Fibroblast of skin of left biceps (primary cell): Measurements from ENCODE around the gene LSM3.

Experiments used
- DNase-seq, 2 experiments: peaks; one replicate each; pipeline ENCODE4 v3.0.0-alpha.2; 2013; ENCODE audit warnings: low read depth in 2 of 2

LSM3 gene

DNA sequence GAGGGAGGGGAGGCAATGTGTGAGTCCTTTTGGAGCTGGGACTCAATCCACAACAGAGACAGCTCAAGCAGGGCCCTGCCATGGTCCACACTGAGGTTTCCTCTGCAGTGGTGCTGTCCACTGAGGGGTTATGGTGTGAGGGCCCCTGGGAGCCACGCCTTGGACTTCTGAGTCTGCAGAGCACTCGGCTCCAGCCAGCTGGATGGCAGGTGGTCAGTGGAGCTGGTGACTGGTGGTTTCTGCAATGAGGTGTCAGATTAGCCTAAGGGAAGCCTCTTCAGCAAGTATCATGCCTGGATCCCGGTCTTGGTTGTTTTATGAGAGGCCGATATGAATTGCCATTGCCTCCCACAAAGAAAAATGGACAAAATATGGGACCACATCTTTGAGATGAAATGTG, 21.7 kb downstream of the LSM3 start:
- no peak for DNase-seq

DNA sequence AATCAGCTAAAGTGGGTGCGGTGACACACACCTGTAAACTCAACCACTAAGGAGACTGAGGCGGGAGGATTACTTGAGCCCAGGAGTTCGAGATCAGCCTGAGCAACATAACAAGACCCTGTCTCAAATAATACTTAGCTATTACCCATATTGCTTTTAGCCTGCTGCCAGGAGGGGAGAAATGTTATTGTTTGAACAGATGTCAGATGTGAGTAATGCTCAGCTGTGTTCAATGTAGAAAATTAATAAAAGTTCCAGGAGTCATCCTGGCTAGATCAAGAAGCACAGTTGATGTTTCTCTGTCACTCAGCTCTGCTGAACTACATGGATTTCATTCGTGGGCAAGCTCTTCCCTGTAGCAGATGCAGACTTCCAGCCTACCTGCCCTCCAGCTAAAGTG, 22.2 kb downstream of the LSM3 start:
- no peak for DNase-seq

DNA sequence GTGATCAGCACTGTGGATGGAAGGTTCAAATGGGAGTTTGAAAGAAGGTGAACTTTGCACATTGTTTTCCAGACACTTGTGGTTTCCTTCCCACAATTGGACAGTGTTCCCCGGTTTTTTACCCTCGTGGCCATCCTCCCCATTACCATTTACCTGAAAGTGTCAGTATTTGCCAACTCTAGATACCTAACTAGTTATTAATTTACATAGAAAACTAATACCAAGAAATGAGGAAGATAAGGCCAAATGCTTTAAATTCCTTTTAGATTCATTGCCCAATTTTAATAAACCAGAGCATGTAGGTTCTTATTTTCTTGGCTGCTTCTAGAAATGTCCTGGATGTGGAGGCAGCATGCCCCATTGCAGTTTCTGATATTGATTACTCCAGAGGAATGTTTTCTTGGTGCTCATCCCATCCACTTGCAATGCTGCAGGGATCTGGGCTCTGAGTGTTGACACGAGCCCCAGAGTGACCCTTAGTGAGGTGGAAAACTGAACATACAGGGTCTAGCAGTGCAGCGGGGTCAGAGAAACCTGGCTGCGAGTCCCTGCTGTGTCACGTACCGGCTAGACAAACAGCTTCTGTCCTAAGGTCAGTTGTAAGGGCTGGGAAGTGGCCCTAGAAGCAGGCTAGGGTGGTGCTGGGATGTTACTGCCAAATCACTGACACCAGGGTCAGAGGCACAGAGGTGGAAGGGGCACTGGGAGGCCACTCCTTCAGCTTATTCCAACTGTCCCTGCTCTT, 23.5 kb downstream of the LSM3 start:
- DNase-seq: no peak

DNA sequence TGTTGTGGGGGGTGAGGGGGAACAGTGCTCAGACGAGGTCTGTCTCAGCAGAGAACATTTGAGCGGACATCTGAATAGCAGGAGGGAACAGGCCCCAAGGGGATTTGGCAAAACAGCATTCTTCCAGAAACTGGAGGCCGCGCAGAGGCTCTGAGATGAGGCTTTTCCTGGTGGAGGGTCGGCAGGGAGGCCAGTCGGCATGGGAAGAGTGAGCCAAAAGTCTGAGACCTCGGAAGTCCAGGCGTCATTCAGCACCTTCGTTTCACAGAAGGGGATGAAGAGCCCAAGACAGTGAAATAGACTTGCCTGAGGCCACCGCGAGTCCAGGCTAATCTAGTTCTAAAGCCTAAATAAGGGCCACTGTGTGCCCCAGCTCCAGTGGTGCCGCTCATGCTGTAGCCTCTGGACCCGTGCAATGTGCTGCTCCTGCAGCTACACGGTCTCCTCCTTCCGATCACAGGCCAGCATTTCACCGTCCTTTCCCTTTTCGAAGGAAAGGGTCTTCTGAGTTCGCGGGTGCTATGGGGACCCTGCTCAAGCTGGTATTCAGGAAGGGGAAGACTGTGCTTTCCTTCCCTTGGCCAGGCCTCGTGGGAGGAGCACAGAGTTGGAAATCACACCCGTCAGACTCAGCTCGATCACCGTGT, 24.4 kb downstream of the LSM3 start:
- DNase-seq: no peak

DNA sequence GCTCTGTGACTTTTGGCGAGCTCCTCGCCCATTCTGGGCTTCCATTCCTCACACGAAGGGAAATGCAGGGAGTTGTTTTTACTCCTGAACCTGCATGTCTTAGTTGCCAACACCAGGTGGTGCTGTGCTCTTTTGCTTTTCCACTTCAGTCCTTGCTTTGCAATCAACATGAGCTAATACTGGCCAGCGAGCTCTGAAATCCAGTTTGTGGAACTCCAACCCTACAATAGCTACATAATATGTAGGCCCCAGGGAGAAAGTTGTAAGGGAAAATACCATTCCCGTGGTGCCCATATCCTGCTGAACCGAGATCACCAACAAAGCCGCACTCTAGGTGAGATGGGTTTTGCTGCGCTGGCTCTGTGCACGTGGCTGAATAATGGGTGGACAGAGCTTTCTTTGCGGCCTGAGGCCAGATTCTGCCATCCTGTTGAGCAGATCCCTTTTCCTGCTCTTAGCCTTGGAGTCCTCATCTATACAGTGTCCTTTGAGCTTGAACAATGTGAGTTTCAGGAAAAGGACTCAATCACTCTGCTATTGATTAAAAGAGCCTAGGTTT, 25.0 kb downstream of the LSM3 start:
- DNase-seq: peak in 1 of 2 experiments; percentile 67

DNA sequence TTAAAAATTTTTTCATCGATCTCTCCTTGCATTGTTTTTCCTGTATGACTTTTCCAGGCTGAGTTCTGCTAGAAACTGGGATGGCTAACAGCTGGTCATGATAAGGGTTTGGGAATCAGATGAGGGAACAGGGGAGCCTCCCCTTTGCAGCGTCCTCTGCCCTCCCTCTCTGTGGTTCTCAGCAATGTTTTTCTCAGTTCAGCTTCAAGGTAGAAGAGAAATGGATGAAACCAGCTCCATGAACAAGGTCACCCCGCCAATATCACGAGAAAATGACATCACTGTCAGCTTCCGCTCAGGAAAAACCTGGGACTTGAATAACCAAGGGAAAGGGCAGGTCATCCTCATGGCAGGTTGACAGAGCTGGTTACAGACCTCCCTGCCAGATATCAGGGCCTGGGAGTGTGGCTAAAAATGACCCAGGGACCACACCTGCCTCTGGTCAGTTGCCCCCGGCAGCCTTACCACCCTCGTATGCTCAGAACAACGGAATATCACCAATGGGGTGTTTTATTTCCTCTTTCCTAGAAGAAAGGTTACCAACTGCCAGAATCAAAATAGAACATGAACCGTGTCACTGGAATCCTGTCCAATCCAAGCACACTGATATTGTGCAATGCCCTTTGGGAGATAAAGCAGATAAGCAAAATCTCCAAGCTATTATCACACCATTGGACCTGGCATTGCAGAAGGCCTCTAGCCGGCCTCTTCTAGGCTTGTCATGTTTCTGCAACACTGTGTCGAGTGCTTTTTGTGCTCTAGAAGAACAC, 26.1 kb downstream of the LSM3 start:
- no peak for DNase-seq

DNA sequence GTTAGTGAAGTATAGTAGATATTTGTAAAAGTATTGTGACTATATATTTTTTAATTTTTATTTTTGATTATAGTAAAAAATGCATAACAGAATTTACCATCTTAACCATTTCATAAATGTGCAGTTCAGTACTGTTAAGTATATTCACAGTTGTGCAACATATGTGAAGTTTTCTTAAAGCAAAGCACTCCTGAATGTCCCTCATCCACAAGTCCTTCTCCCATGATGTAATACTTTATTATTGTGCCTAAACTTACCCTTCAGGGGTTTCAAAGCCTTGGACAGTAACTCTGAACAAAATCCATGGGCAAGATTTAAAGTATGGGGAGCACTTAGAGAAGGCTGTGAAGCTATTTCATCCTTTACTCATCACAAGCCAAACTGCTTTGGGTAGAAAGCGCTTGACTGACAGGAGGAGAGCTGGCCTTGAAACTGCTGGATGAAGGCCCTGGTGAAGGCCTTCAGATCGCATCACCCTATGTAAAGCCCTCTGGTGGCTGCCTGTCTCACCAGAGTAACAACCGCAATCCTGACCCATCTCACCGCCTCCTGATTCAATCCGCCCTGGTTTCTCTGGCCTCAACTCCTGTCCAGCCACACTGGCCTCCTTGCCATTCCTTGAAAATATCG, 28.0 kb downstream of the LSM3 start:
- no peak for DNase-seq

DNA sequence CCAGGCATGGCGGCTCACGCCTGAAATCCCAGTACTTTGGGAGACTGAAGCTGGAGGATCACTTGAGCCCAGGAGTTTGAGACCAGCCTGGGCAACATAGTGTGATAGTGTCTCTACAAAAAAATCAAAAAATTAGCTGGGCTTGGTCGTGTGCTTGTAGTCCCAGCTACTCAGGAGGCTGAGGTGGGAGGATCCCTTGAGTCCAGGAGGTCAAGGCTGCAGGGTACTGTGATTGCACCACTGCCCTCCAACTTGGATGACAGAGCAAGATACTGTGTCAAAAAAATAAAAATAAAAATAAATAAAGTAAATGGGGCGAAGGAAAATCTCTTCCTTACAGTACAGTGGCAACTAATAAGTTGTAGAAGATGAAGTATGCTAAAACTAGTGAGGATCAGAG, 29.6 kb downstream of the LSM3 start:
- DNase-seq: no peak

DNA sequence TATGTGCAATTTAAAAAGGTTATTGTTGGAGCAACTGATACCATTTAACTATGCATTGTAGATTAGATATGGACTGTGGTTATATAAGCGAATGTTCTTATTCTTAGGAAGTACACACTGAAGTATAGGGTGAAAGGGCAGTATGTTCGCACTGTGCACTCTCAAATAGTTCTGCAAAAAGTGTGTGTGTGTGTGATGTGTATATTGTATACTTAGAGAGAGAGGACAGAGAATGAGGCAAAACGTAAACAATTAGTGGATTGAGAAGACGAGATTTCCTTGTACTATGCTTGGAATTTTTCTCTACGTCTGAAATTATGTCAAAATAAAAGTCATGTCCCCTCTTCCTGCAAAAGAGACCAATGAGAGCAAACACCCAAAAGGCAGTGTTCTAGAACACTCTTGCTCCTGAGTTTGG, 30.4 kb downstream of the LSM3 start:
- DNase-seq: no peak

DNA sequence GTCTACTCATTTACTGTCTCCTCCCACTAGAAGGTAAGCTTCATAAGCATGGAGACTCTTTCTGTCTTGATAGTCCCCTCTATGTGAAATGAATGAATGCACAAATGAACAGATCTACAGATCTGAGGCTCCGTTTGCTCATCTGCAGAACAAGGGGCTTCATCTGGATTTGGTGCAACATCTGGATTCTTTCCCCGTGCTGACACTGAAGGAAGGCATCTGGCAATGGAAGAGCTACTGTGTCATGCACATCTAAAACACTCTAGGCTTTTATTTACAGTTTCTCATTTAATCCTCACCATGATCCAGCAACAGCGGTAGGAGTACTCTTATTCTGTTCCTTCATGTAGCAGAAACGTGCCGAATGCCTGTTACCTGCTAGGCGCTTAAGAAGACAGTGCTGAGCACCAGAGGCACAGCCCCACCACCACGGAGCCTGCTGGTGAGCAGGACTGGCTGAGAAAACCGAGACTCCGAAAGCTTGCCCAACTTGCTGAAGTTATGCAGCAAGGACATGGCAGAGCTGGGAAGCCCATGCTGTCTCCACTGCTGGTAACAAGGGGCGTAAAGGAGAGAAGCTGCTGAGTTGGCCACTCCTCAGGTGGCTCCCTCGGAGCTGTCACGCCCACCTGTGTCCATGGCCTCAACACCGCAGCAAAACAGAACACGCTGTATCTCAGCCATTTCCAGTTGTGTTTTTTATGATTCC, 31.1 kb downstream of the LSM3 start:
- DNase-seq: no peak

DNA sequence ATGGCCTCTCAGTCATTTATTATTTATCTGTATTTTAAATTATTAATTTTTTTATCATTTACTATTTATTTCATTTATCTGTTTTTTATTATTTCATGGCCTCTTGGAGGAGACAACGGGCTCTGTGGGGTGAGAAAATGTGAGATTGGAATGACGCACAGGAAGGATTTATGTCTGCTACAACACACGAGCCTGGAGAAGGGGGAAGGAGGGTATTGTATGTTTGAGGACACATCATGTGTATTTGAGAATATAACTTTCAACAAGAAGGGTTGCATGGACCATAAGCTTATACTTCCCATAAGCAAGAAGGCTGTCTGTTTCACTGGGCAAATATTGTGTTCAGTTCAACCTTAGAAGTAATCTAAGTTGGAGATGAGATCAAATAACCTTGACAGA, 31.7 kb downstream of the LSM3 start:
- DNase-seq: no peak

DNA sequence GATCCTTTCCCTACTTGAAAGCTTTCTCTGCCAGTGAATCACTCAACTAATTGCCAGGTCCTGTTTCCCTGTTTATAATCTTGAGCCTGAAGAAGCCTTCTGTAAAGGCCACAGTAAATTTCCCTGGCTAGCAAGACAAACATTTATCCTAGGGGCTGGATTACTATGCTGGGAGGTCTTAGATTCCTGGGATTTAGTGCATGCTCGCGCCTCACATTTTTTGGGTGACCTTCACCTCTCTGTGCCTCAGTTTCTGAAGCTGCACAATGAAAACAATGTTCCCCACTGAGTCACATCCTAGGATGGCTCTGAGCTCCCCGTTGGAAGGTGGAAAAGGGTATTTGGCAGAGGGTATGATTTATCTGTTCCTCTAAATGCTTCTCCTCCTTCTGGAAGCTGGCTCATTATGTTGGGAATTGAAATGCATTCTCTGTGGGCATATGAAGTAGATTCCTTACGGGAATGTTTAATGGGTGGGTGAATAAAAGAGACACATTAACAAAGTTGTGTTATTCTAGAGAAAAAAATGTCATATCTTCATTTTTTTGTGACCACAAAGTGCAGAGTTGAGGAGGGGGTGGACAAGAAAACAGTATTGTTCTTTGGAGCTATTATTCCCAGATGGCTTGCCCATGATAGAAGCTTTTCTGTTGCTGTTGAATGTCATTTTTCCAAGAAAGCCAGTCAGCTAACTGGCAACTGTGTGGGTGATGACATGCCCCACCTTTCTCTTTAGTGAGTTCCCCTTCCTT, 32.4 kb downstream of the LSM3 start:
- DNase-seq: peak; percentile 99

DNA sequence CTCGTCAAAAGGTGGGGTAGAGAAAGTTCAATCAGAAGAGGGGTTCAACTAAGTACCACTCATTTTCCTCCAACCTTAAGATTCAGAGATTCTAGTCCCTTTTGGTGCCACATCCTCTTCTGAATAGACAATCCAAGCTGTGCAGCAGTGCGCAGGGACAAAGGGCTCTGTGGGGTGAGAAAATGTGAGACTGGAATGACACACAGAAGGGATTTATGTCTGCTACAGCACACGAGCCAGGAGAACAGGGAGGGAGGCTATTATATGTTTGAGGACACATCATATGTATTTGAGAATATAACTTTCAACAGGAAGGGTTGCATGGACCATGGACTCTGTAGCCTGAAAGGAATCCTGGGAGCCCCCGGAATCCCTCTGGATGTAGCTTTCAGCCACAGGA, 33.0 kb downstream of the LSM3 start:
- DNase-seq: no peak

DNA sequence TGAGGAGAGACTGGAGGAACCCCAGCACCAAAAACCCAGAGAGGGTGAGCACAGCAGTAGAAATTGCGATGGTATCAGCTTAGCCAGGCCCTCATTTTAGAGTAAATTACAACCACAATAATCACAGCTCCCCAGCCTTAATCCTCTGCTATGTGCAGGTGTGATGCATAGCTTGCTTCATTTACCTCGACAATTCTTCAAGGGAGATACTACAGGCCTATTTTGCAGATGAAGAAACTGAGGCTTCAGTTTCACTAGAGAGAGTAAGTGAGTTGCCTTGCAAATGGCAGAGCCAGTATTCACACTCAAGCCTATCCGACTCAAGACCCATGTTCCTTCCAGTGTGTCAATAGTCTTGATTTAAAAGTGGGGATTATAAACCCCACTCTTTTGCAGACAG, 33.4 kb downstream of the LSM3 start:
- DNase-seq: no peak

DNA sequence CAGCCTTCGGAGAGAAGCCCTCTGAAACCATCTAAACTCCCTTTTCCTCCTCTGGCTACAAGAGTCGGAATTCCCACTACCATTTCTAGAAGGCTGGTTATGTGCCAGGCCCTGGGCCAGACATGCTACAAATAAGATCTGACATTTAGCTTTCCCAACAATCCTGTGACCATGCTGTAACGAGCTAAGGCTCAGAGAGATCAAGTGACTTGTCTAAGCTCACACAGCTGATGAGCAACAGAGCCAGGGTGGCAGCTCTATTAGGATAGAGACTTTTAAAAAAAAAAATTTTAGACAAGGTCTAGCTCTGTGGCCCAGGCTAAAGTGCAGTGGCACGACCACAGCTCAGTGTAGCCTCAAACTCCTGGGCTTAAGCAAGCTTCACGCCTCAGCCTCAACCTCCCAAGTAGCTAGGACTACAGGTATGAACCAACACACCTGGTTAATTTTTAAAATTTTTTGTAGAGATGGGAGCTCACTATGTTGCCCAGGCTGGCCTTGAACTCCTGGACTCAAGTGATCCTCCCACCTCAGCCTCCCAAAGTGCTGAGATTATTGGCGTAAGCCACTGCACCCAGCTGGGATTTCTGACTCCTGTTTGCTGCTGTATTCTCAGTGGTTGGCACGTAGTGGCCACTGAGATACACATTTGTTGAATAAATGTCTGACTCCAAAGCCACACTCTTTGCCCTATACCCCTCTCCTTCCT, 34.6 kb downstream of the LSM3 start:
- DNase-seq: no peak

DNA sequence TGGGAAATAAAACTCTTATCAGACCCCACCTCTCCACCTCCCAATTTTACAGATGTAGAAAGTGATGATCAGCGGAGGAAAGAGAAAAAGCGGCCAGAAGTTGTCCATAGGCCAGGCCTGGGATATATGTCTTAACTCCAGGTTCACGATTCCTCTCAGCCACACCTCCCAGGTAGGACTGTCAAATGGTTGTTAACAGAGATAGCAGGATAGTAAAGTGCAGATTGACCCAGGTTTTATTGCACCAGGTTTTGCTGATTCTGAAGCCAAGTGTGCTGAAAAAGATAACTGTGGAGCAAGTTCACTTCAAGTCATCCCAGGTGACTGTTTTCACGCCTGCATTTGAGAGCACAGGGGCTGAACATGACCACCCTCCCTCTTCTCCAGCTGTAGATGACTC, 36.1 kb downstream of the LSM3 start:
- DNase-seq: no peak

DNA sequence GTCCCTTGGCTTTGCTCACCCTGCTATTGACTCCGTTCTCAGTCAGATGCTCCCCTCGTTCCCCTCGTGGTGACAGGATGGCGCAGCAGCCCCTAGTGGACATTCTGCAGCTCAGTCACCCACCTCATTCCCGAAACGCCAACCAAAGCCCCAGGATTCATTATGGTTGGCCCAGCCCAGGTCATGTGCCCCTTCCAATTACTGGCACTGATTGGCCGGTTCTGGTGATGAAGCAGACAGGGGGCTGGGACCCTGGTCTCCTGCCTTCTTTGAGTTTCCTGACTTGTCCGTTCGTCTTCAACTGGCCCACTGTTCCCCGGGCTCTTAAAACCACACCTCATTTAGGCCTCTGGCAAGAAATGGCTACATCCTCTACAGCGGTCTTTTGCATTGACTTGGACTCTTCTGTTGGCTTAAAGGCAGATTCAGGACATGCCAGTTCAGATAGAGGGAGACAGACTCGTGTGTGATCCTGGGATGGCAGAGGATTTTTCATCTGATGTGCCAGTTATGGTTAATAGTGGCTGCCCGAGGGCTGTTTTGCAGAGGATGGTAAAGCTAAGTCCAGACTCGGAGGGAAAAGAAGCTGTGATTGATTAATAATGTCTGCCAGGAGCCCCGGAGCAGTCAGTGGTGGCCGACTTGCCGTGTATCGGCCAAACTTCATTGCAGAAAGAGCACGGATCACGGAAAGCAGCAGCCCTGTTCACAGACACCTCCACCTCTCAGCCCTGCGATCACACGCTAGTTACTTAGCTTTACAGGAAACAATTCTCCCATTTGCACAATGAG, 37.8 kb downstream of the LSM3 start:
- no peak for DNase-seq

DNA sequence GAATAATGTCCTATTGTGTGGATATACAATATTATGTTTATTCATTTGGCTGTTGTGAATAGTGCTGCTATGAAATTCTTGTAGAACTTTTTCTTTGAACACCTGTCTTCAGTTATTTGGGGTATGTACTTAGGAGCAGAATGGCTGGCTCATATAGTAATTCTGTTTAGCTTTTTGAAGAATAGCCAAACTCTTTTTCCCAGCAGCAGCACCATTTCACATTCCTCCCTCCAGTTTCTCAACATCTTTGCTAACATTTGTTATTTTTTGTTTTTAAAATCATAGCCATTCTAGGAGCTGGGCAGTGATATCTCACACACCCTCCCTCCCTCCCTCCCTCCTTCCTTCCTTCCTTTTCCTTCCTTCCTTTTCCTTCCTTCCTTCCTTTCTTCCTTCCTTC, 39.7 kb downstream of the LSM3 start:
- DNase-seq: no peak

DNA sequence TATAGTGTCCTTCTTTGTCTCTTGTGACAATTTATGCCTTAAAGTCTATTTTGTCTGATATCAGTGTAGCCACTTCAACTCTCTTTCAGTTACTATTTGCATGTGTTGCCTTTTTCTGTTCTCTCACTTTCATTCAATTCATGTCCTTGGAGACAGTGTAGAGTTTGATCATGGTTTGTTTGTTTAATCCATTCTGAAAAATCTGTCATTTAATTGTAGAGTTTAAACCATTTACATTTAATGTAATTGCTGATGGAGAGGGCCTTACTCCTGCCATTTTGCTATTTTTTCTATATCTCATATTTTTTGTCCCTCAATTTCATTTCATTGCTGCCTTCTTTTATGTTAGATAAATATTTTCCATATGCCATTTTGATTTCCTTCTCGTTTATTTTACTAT, 42.3 kb downstream of the LSM3 start:
- DNase-seq: no peak
